ENCODE data around the gene SLC16A2.
A peak's percentile ranks its signal among the peaks of the same experiment; 100 is the strongest.

SLC16A2 gene

GRCh38 chrX:74545880-74546523, 124.7 kb downstream of the SLC16A2 start:
- H3K9ac ChIP-seq (ENCODE audit: low read length) = no peak overlapping the region

DNA sequence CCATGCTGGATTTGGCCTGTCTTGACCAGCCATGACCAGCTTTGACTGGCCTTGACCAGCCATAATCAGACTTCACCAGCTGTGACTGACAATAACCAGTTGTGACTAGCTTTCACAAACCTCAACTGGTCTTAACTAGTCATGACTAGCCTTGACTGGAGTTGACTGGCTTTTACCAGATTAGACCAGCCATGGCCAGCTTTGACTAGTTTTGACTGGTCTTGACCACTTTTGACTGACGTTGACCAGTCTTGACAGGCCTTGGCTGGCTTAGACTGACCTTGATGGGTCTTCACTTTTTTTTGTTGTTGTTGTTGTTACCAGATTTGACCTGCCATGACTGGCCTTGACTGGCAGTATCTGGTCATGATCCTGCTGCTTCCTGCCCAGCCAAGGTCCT, 125.7 kb downstream of the SLC16A2 start:
- no peak overlapping the region for H3K27ac ChIP-seq (ENCODE audit: low read length)
- H3K79me2 ChIP-seq (ENCODE audit: low read length) = no peaks in the 10 kb centered on the region
- no peak overlapping the region for H3K9ac ChIP-seq (ENCODE audit: low read length)
- no peak overlapping the region for H3K4me3 ChIP-seq (ENCODE audit: low read length)
- no peaks in the 10 kb centered on the region for H3K27me3 ChIP-seq (ENCODE audit: low read depth, low read length)
- H3K4me2 ChIP-seq (ENCODE audit: low read length) = no peak overlapping the region
- TF ChIP-seq CTCF (IDR thresholded peaks at IDR 0.05; ENCODE audit: low read depth, low read length) = no peak
- no peak for TF ChIP-seq EZH2phosphoT487 (IDR thresholded peaks at IDR 0.05; ENCODE audit: low read depth)
- H3K36me3 ChIP-seq (replicated peaks; ENCODE audit: low read depth, low read length) = no peaks in the 10 kb centered on the region
- no peaks in the 10 kb centered on the region for H4K20me1 ChIP-seq (ENCODE audit: insufficient read depth, low read length)
- H3K4me1 ChIP-seq (ENCODE audit: low read length) = peaks cover 8% of the 10 kb centered on the region
- H2AFZ ChIP-seq (ENCODE audit: low read depth, low read length) = no peak overlapping the region
- H3K9me3 ChIP-seq (ENCODE audit: insufficient read depth, low read length) = no peaks in the 10 kb centered on the region

More at GRCh38 chrX:74545880-74546523, 124.7 kb downstream of the SLC16A2 start:
- H3K36me3 ChIP-seq (replicated peaks; ENCODE audit: low read depth, low read length) = no peaks in the 10 kb centered on the region
- peaks cover 8% of the 10 kb centered on the region for H3K4me1 ChIP-seq (ENCODE audit: low read length)
- no peak overlapping the region for H2AFZ ChIP-seq (ENCODE audit: low read depth, low read length)
- H4K20me1 ChIP-seq (ENCODE audit: insufficient read depth, low read length) = no peaks in the 10 kb centered on the region
- no peaks in the 10 kb centered on the region for H3K79me2 ChIP-seq (ENCODE audit: low read length)
- no peaks in the 10 kb centered on the region for H3K27me3 ChIP-seq (ENCODE audit: low read depth, low read length)
- TF ChIP-seq CTCF (IDR thresholded peaks at IDR 0.05; ENCODE audit: low read depth, low read length) = no peak
- no peak overlapping the region for H3K4me2 ChIP-seq (ENCODE audit: low read length)
- no peak overlapping the region for H3K27ac ChIP-seq (ENCODE audit: low read length)
- H3K4me3 ChIP-seq (ENCODE audit: low read length) = no peak overlapping the region
- H3K9me3 ChIP-seq (ENCODE audit: insufficient read depth, low read length) = no peaks in the 10 kb centered on the region

DNA sequence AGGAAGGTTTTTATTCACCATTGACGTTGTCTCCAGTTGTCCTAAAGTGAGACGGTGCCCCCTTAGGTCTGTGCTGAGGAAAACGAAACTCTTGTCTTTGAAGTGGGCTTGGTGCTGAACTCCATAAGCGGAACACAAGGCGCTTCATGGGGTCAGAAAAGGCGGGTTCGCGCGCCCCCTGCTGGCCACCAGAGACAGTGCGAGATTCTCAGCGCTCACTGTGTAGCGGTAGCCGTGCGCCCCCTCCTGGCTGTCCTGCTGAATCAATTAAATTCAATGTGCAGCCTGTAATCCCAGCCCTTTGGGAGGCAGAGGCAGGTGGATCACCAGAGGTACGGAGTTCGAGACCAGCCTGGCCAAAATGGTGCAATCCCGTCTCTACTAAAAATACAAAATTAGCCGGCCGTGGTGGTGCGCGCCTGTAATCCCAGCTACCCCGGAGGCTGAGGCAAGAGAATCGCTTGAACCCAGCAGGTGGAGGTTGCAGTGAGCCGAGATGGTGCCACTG, 129.1 kb downstream of the SLC16A2 start:
- H3K79me2 ChIP-seq (ENCODE audit: low read length) = no peaks in the 10 kb centered on the region
- H3K9ac ChIP-seq (ENCODE audit: low read length) = peak overlapping the region; percentile 50; the same call in 1 of the 2 replicates
- peak overlapping the region; percentile 94 for H3K4me2 ChIP-seq (ENCODE audit: low read length)
- no peak overlapping the region for H3K27ac ChIP-seq (ENCODE audit: low read length)
- 0 out of 2 replicates have a peak overlapping the region, but pooled peaks have one; percentile 52 for H2AFZ ChIP-seq (ENCODE audit: low read depth, low read length)
- no peaks in the 10 kb centered on the region for H3K9me3 ChIP-seq (ENCODE audit: insufficient read depth, low read length)
- H3K27me3 ChIP-seq (ENCODE audit: low read depth, low read length) = no peaks in the 10 kb centered on the region
- H4K20me1 ChIP-seq (ENCODE audit: insufficient read depth, low read length) = no peaks in the 10 kb centered on the region
- no peaks in the 10 kb centered on the region for H3K36me3 ChIP-seq (replicated peaks; ENCODE audit: low read depth, low read length)
- H3K4me1 ChIP-seq (ENCODE audit: low read length) = peaks cover 8% of the 10 kb centered on the region
- no peak for TF ChIP-seq EZH2phosphoT487 (IDR thresholded peaks at IDR 0.05; ENCODE audit: low read depth)
- peak; percentile 97 for TF ChIP-seq CTCF (IDR thresholded peaks at IDR 0.05; ENCODE audit: low read depth, low read length)
- H3K4me3 ChIP-seq (ENCODE audit: low read length) = peak overlapping the region; percentile 68

DNA sequence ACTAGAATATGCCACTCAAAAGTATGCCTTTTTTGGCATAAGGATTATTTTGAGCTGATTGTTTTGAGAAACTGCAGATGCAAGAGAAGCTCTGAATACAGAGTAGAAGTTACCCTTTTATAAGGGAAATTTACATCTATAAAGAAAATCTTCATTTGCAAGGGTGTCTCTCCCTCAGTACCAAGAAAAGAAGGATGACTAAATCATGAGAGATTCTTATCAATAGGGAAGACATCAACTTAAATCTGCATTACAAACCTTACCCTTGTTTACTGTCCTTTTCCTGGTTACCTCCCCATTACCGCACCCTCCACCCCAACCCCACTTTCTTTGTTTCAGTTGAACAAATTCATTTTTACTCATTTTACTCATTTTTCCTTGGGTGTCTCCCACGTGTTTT, 130.6 kb downstream of the SLC16A2 start:
- H3K9ac ChIP-seq (ENCODE audit: low read length) = no peak overlapping the region
- H3K79me2 ChIP-seq (ENCODE audit: low read length) = no peaks in the 10 kb centered on the region
- H3K4me2 ChIP-seq (ENCODE audit: low read length) = no peak overlapping the region
- no peaks in the 10 kb centered on the region for H3K36me3 ChIP-seq (replicated peaks; ENCODE audit: low read depth, low read length)
- H3K27me3 ChIP-seq (ENCODE audit: low read depth, low read length) = no peaks in the 10 kb centered on the region
- no peaks in the 10 kb centered on the region for H3K9me3 ChIP-seq (ENCODE audit: insufficient read depth, low read length)
- no peak overlapping the region for H3K27ac ChIP-seq (ENCODE audit: low read length)
- no peak overlapping the region for H2AFZ ChIP-seq (ENCODE audit: low read depth, low read length)
- no peak for TF ChIP-seq EZH2phosphoT487 (IDR thresholded peaks at IDR 0.05; ENCODE audit: low read depth)
- TF ChIP-seq CTCF (IDR thresholded peaks at IDR 0.05; ENCODE audit: low read depth, low read length) = no peak
- H3K4me1 ChIP-seq (ENCODE audit: low read length) = peaks cover 8% of the 10 kb centered on the region
- H3K4me3 ChIP-seq (ENCODE audit: low read length) = no peak overlapping the region
- H4K20me1 ChIP-seq (ENCODE audit: insufficient read depth, low read length) = no peaks in the 10 kb centered on the region

Measured in OCI-LY3 (cell line).